ENCODE data around the gene NDUFAF3. TPM values are rescaled to one million over a fixed set of nuclear protein-coding genes. Genes with fewer than 3 reads are reported as not detected.

Gene NDUFAF3
- total RNA-seq, 1 experiment from 2014 or later: 36.8 TPM

- POLR2A ChIA-PET: interaction anchor here (1.2 to 2.0 kb wide), 2 partner anchors 9 to 17 kb away, joined by 3 to 10 read pairs; partner anchors contain the start of gene NDUFAF3
- no peak overlapping the region for H3K4me3 Mint-ChIP-seq
- no peaks in the 10 kb centered on the region for H3K27me3 Mint-ChIP-seq (ENCODE audit: low read depth)
- DNase-seq (ENCODE audit: low spot score) (no peak), ATAC-seq (no peak)
- H3K27ac Mint-ChIP-seq: no peak overlapping the region
- peaks cover 14% of the 10 kb centered on the region for H3K4me1 Mint-ChIP-seq
- H3K9me3 Mint-ChIP-seq: no peaks in the 10 kb centered on the region
- TF ChIP-seq ZNF121 (CRISPR knock-in tag; IDR thresholded peaks at IDR 0.05): no peak
- no peak for TF ChIP-seq FOXP1 (CRISPR knock-in tag; IDR thresholded peaks at IDR 0.05; ENCODE audit: borderline replicate concordance)
- no peak for TF ChIP-seq MYBL2 (CRISPR knock-in tag; IDR thresholded peaks at IDR 0.05)
- no peak for TF ChIP-seq OVOL2 (CRISPR knock-in tag; IDR thresholded peaks at IDR 0.05; ENCODE audit: borderline replicate concordance)
- TF ChIP-seq ATF2 (CRISPR knock-in tag; IDR thresholded peaks at IDR 0.05; ENCODE audit: borderline replicate concordance, low read depth): no peak
- no peak for TF ChIP-seq SP1 (CRISPR knock-in tag; conservative IDR thresholded peaks at IDR 0.05)
- no peak for TF ChIP-seq TEAD4 (CRISPR knock-in tag; IDR thresholded peaks at IDR 0.05)
- TF ChIP-seq SMAD3 (CRISPR knock-in tag; IDR thresholded peaks at IDR 0.05; ENCODE audit: borderline replicate concordance): no peak
- TF ChIP-seq ZSCAN18 (CRISPR knock-in tag; IDR thresholded peaks at IDR 0.05): no peak
- no peak for TF ChIP-seq GABPB1 (CRISPR knock-in tag; IDR thresholded peaks at IDR 0.05)
- no peak for TF ChIP-seq SOX15 (CRISPR knock-in tag; IDR thresholded peaks at IDR 0.05)
- TF ChIP-seq RORB (CRISPR knock-in tag; IDR thresholded peaks at IDR 0.05): no peak
- no peak for TF ChIP-seq EMX1 (CRISPR knock-in tag; IDR thresholded peaks at IDR 0.05)
- TF ChIP-seq ATF6 (CRISPR knock-in tag; IDR thresholded peaks at IDR 0.05): no peak
- TF ChIP-seq ZNF219 (CRISPR knock-in tag; IDR thresholded peaks at IDR 0.05; ENCODE audit: borderline replicate concordance): no peak
- TF ChIP-seq RELA (CRISPR knock-in tag; IDR thresholded peaks at IDR 0.05; ENCODE audit: borderline replicate concordance): no peak
- peaks cover 43% of the 10 kb centered on the region for H3K36me3 Mint-ChIP-seq
- CTCF ChIA-PET: interaction anchor here (0.9 to 9.3 kb wide), 5 partner anchors 10 to 82 kb away, joined by 3 to 124 read pairs (median 9); partner anchors contain the start of genes NDUFAF3 and P4HTM
These were observed 9.4 kb upstream of the NDUFAF3 start for GRCh38 chr3:49012441-49013017.

GRCh38 chr3:49013113-49013737 lies 8.7 kb upstream of the NDUFAF3 start:
- CTCF ChIA-PET: interaction anchor here (0.8 to 9.3 kb wide), 16 partner anchors 9 to 378 kb away, joined by 3 to 124 read pairs (median 4); partner anchors contain the start of genes ARIH2, IMPDH2, KLHDC8B and LAMB2
- Mint-ChIP-seq H3K27me3 (ENCODE audit: low read depth) (no peaks in the 10 kb centered on the region), H3K27ac (no peak overlapping the region), H3K9me3 (no peaks in the 10 kb centered on the region), H3K4me3 (no peak overlapping the region), H3K4me1 (peaks cover 10% of the 10 kb centered on the region), H3K36me3 (peaks cover 40% of the 10 kb centered on the region)
- POLR2A ChIA-PET: interaction anchor here (1.5 to 2.0 kb wide), 2 partner anchors 9 to 16 kb away, joined by 3 to 10 read pairs; partner anchors contain the start of gene NDUFAF3
- no peak for DNase-seq (ENCODE audit: low spot score)
- no peak for ATAC-seq
- TF ChIP-seq CREM (CRISPR knock-in tag; IDR thresholded peaks at IDR 0.05) (no peak), TP53 (CRISPR knock-in tag; IDR thresholded peaks at IDR 0.05) (no peak), SOX15 (CRISPR knock-in tag; IDR thresholded peaks at IDR 0.05) (no peak), ZNF281 (CRISPR knock-in tag; IDR thresholded peaks at IDR 0.05) (no peak), AR (CRISPR knock-in tag; IDR thresholded peaks at IDR 0.05) (no peak), TCF7 (CRISPR knock-in tag; IDR thresholded peaks at IDR 0.05; ENCODE audit: low read depth) (no peak), ZNF512 (CRISPR knock-in tag; IDR thresholded peaks at IDR 0.05; ENCODE audit: borderline replicate concordance) (no peak), IRF2 (CRISPR knock-in tag; IDR thresholded peaks at IDR 0.05; ENCODE audit: borderline replicate concordance, low read depth) (no peak)
